ENCODE measurements around the gene MAGI2. TPM values are rescaled to one million over a fixed set of nuclear protein-coding genes. Genes with fewer than 3 reads are reported as not detected.

The MAGI2 gene
- total RNA-seq, 2 donors from 2014 or later, result 0.08 to 0.19 TPM

DNA sequence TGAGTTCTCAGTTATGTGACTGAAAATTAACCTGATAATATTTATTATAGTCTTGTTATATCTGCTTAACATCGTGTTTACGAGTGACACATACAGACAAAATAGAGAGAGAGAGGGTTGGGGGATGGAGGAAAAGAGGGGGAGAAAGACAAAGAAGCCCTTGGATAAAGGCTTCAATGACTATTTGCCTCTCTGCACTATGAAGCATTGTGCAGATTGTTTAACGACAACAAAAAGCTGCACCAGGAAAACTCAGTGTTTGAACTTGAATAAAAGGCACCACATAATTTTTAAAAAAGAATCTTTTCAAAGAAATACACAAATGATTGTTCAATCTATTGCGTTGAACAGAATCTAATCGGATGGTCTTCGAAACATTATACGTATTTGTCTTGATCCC, 27.8 kb downstream of the MAGI2 start:
- no peaks in the 10 kb centered on the region for H3K4me1 Mint-ChIP-seq (ENCODE audit: low read depth in 2 of 2)
- no peak overlapping the region for H3K4me3 Mint-ChIP-seq
- no peaks in the 10 kb centered on the region for H3K27me3 Mint-ChIP-seq
- peaks cover 10% of the 10 kb centered on the region for H3K9me3 Mint-ChIP-seq
- no peaks in the 10 kb centered on the region for H3K36me3 Mint-ChIP-seq
- ATAC-seq, result no peak
- no peak overlapping the region for H3K27ac Mint-ChIP-seq
- DNase-seq (ENCODE audit: low spot score), result no peak

DNA sequence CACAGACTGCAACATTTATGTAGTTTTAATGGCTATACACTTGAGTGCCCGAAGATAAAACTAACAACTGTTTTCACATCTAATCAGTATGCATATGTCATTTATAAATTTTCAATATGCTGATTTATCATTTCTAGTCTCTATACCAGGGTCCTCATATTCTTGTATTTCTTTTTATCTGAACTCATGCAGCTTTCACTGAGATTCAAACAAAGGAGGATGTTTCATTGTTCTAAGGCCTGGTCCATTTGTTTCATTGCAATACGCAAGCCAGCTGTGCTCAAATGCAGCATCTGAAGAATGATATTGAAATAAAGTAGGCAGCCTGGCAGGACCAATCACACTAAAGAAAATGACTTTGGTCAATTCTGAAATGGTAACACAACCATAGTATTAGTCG, 31.7 kb downstream of the MAGI2 start:
- ATAC-seq (no peak), DNase-seq (ENCODE audit: low spot score) (no peak)
- no peaks in the 10 kb centered on the region for H3K36me3 Mint-ChIP-seq
- H3K4me3 Mint-ChIP-seq, result no peak overlapping the region
- H3K4me1 Mint-ChIP-seq (ENCODE audit: low read depth in 2 of 2), result no peaks in the 10 kb centered on the region
- H3K9me3 Mint-ChIP-seq, result peaks cover 9% of the 10 kb centered on the region
- no peak overlapping the region for H3K27ac Mint-ChIP-seq
- H3K27me3 Mint-ChIP-seq, result no peaks in the 10 kb centered on the region

DNA sequence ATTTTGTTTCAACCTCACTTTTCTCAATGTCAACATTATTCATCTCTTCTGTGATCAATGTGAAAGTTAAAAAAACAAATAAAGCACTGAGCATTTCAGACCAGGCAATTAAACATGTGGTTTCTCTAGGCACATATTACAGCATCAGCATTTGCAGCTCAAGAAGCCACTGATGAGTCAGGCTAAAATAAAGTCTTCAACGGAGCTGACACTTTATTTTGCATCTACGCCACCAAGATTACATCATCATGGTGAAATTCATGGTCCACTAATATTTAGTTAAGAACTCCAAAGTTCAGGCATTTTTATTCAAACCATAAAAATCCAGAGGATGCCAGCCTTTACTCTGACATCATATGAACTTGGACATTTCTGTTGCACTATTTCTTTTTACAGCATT, 33.0 kb downstream of the MAGI2 start:
- H3K9me3 Mint-ChIP-seq, result peaks cover 11% of the 10 kb centered on the region
- no peaks in the 10 kb centered on the region for H3K4me1 Mint-ChIP-seq (ENCODE audit: low read depth in 2 of 2)
- no peak for DNase-seq (ENCODE audit: low spot score)
- no peak for ATAC-seq
- H3K27ac Mint-ChIP-seq, result no peak overlapping the region
- no peaks in the 10 kb centered on the region for H3K36me3 Mint-ChIP-seq
- no peaks in the 10 kb centered on the region for H3K27me3 Mint-ChIP-seq
- no peak overlapping the region for H3K4me3 Mint-ChIP-seq

DNA sequence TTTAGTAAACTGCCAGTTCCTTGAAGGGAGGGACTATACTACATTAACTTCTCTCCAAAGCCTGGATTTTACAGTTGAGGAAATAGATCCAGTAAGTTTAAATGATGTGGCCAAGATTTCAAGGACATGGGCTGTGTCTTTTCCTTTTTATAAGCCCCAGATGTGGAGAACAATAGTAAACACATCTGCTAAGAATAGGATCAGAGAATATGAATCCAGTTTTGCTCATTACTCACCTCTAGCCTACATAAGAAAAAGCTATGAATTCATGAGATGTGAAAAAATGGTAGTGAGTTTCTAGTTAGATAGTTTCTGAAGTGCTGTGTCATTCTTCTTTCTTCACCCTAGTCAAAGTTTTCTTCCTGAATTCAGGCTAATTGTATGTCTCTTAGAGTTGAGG, 38.6 kb downstream of the MAGI2 start:
- Mint-ChIP-seq H3K9me3 (peaks cover 17% of the 10 kb centered on the region), H3K4me1 (ENCODE audit: low read depth in 2 of 2) (no peaks in the 10 kb centered on the region), H3K27me3 (no peaks in the 10 kb centered on the region), H3K27ac (no peak overlapping the region), H3K4me3 (no peak overlapping the region), H3K36me3 (no peaks in the 10 kb centered on the region)
- no peak for ATAC-seq
- DNase-seq (ENCODE audit: low spot score), result no peak

DNA sequence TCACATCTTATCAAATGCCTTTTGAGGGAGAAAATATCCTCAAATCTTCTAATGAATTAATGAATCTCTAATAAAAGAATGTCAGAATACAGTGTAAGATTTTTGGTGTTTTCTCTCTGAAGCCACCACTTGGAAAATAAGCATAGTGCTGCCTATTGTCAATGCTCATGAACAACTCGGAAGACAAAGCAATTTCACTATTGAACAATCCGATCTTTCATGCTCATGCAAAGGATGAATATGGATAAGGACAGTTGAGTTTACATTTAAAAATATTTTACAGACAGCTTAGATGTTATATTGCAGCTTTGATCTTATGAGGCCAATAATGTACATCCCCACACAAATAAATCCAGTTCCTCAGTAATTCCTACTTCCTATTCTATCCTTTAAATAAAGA, 40.6 kb downstream of the MAGI2 start:
- Mint-ChIP-seq H3K4me3 (no peak overlapping the region), H3K36me3 (no peaks in the 10 kb centered on the region), H3K27ac (no peak overlapping the region), H3K4me1 (ENCODE audit: low read depth in 2 of 2) (no peaks in the 10 kb centered on the region), H3K27me3 (no peaks in the 10 kb centered on the region), H3K9me3 (peaks cover 16% of the 10 kb centered on the region)
- DNase-seq (ENCODE audit: low spot score) (no peak), ATAC-seq (no peak)

DNA sequence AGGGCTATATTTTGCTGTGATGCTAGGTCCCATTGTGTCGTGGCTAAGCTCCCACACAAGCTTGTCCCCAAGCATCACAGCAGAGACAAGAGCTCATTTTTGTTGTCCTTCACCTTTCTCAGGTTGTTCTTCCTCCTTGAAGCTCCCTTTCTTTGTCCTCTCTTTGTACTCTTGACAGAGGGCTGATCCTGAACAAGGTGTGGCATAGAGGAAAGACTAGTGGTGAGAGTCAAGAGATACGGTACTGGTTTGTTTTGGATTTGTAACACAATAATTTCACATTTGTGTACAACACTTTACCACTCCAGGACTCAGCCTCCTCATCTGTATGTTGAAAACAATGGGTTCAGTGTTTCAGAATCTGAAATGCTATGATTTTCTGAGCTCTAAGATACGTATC, 41.0 kb downstream of the MAGI2 start:
- ATAC-seq (no peak), DNase-seq (ENCODE audit: low spot score) (no peak)
- H3K27me3 Mint-ChIP-seq, result no peaks in the 10 kb centered on the region
- no peak overlapping the region for H3K4me3 Mint-ChIP-seq
- no peaks in the 10 kb centered on the region for H3K36me3 Mint-ChIP-seq
- H3K9me3 Mint-ChIP-seq, result peaks cover 16% of the 10 kb centered on the region
- no peak overlapping the region for H3K27ac Mint-ChIP-seq
- no peaks in the 10 kb centered on the region for H3K4me1 Mint-ChIP-seq (ENCODE audit: low read depth in 2 of 2)

DNA sequence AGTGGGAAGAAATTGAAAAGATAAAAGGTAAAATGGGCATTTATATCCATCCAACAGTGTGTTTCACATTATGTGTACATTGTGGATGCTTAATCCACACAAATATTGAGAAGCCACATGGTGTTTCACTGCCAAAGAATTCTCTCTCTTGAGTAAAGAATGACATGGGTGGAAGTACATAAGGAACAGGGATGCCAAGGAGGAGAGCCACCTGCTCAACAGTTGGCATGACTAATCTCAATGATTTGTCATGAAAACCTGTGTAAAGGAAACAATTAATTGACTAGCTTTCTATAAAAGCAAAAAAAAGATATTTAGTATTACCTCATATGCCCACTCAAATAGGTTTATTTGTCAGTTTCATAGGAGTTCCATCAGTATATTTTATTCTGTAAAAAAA, 43.1 kb downstream of the MAGI2 start:
- Mint-ChIP-seq H3K27me3 (no peaks in the 10 kb centered on the region), H3K36me3 (no peaks in the 10 kb centered on the region), H3K9me3 (peaks cover 11% of the 10 kb centered on the region), H3K4me1 (ENCODE audit: low read depth in 2 of 2) (no peaks in the 10 kb centered on the region), H3K4me3 (no peak overlapping the region), H3K27ac (no peak overlapping the region)
- DNase-seq (ENCODE audit: low spot score), result no peak
- no peak for ATAC-seq

DNA sequence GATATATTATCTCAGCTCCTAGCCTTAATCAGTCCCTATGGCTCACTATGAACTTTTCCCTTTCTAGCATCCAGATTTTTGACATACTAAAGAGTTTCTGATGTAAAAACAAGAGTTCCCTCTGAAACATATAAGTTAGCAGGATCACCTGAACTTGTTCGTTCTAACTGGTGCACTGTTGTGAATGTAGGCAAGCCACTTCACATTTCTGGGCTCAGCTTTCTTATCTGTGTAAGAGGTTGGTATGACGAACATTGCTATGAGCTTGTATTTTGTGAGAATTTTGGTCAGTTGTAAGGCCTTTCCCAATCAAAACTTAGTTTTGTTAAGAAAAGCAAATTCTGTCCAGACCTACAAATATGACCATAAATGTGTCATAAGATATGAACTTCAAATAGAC, 46.1 kb downstream of the MAGI2 start:
- Mint-ChIP-seq H3K4me3 (no peak overlapping the region), H3K27ac (no peak overlapping the region), H3K9me3 (peaks cover 7% of the 10 kb centered on the region), H3K4me1 (ENCODE audit: low read depth in 2 of 2) (no peaks in the 10 kb centered on the region), H3K36me3 (no peaks in the 10 kb centered on the region), H3K27me3 (no peaks in the 10 kb centered on the region)
- no peak for ATAC-seq
- DNase-seq (ENCODE audit: low spot score), result no peak

DNA sequence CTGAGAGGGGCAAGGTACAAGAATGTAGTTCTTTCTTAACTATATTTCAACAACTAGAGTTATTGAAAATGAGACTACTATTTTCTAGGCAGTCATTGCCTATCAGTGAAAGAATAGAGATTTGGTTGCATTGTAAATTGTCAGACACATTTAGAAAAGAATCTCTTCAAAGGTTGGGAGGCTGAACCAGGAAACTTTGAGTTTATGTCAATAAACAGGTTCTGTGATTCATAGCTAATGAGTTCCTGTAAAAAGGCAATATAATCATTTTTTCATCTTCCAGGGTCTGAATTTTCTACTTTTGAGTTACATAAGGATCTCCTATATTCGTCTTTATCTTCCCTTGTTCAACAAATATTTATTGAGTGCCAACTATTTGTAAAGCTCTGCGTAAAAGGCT, 47.1 kb downstream of the MAGI2 start:
- H3K4me1 Mint-ChIP-seq (ENCODE audit: low read depth in 2 of 2), result no peaks in the 10 kb centered on the region
- H3K36me3 Mint-ChIP-seq, result no peaks in the 10 kb centered on the region
- peaks cover 7% of the 10 kb centered on the region for H3K9me3 Mint-ChIP-seq
- H3K27ac Mint-ChIP-seq, result no peak overlapping the region
- DNase-seq (ENCODE audit: low spot score) (no peak), ATAC-seq (no peak)
- H3K27me3 Mint-ChIP-seq, result no peaks in the 10 kb centered on the region
- H3K4me3 Mint-ChIP-seq, result no peak overlapping the region

DNA sequence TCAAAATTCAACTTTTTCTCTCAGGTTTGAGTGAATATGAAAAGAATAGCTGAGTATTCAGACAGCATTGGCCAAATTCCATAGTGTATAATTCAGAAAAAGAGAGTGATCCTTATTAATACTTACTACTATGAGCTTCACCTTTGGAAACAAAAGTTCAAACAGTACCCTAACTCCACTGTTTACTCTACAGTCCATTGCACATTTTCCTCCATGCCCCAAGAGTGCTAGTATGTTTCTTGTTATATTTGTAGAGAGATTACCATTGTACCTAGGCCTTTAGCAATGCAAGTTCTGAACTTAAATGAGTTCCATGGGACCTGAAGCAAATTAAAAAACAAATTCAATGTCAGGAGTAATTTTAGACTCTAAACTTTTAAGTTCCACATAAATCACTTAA, 48.1 kb downstream of the MAGI2 start:
- ATAC-seq (no peak), DNase-seq (ENCODE audit: low spot score) (no peak)
- Mint-ChIP-seq H3K4me3 (no peak overlapping the region), H3K27ac (no peak overlapping the region), H3K36me3 (no peaks in the 10 kb centered on the region), H3K27me3 (no peaks in the 10 kb centered on the region), H3K4me1 (ENCODE audit: low read depth in 2 of 2) (no peaks in the 10 kb centered on the region), H3K9me3 (peaks cover 5% of the 10 kb centered on the region)

DNA sequence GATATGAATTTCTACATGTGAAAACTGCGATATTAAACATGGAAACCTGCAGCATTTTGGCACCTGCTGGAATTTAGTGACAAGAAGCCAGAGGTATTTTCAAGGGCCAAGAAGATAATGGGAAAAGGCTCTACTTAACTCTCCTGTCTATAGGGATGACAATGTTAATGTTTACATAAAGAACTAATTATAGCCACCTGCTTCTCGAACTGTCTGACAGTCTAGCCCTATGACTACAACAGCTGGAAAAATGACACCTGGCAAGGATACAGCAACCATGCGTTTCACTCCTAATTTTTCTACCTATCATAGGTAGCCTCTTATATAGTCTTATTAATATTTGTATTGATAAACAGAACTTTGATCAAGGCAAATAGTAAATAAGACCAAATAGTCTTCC, 49.6 kb downstream of the MAGI2 start:
- DNase-seq (ENCODE audit: low spot score), result no peak
- ATAC-seq, result no peak
- Mint-ChIP-seq H3K4me3 (no peak overlapping the region), H3K36me3 (no peaks in the 10 kb centered on the region), H3K27me3 (no peaks in the 10 kb centered on the region), H3K4me1 (ENCODE audit: low read depth in 2 of 2) (no peaks in the 10 kb centered on the region), H3K9me3 (peaks cover 5% of the 10 kb centered on the region), H3K27ac (no peak overlapping the region)

DNA sequence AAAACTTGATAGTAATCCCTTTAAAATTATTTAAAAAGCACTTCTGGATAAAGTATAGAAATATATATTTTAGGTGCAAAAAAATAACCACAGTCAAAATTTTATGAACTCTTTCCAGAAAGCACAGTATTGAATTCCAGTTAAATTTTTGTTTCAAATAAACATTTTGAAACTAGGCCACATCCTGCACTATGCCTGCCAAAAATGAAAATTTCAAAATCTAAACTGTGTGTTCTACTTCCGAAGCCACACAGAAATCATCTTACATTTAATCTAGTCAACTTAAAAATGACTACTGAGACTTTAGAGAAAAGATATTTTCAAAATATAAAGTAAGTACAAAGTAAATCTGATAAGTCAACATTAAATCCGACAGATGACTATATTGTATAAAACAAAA, 50.0 kb downstream of the MAGI2 start:
- no peak for DNase-seq (ENCODE audit: low spot score)
- no peaks in the 10 kb centered on the region for H3K4me1 Mint-ChIP-seq (ENCODE audit: low read depth in 2 of 2)
- no peaks in the 10 kb centered on the region for H3K36me3 Mint-ChIP-seq
- ATAC-seq, result no peak
- peaks cover 5% of the 10 kb centered on the region for H3K9me3 Mint-ChIP-seq
- no peak overlapping the region for H3K27ac Mint-ChIP-seq
- no peaks in the 10 kb centered on the region for H3K27me3 Mint-ChIP-seq
- no peak overlapping the region for H3K4me3 Mint-ChIP-seq

DNA sequence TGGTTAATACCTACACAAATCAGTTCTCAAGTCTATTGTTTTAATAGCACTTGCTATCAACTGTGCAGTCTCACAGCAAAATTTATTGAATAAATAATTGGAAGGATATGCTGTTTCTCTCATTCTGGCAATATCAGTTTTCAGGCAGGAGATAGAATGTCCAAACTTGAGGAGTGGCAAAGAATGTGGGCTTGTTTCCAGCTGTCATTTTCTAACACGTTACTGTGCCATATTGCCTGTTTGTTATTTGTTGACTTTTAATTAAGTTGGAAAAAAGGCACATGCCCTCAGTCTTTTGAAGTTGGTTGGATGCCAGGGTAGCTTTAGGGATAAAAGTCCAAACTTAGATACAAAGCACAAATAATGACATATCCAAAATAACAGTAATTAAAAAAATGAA, 52.2 kb downstream of the MAGI2 start:
- DNase-seq (ENCODE audit: low spot score) (no peak), ATAC-seq (no peak)
- Mint-ChIP-seq H3K27ac (no peak overlapping the region), H3K27me3 (no peaks in the 10 kb centered on the region), H3K4me1 (ENCODE audit: low read depth in 2 of 2) (no peaks in the 10 kb centered on the region), H3K36me3 (no peaks in the 10 kb centered on the region), H3K4me3 (no peak overlapping the region), H3K9me3 (peaks cover 5% of the 10 kb centered on the region)

DNA sequence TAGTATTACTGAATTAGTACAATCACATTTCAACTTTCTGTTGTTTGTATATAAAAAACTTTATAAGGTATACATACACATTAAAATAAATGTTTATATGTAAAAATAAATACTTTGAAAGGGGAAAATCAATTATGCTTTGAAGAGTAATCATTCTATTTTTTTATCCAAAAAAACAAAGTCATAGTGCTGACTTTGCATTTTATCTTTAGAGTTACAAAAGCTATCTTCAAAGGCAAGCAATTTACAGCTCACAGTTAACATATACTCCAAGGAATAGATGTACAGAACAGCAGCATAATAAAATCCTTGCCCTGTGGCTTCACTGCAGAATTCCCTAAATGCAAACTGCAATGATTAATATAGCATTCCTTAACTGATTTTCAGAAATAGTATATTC, 53.2 kb downstream of the MAGI2 start:
- DNase-seq (ENCODE audit: low spot score) (no peak), ATAC-seq (no peak)
- no peaks in the 10 kb centered on the region for H3K4me1 Mint-ChIP-seq (ENCODE audit: low read depth in 2 of 2)
- no peaks in the 10 kb centered on the region for H3K36me3 Mint-ChIP-seq
- H3K4me3 Mint-ChIP-seq, result no peak overlapping the region
- H3K27ac Mint-ChIP-seq, result no peak overlapping the region
- H3K27me3 Mint-ChIP-seq, result no peaks in the 10 kb centered on the region
- H3K9me3 Mint-ChIP-seq, result peaks cover 5% of the 10 kb centered on the region

DNA sequence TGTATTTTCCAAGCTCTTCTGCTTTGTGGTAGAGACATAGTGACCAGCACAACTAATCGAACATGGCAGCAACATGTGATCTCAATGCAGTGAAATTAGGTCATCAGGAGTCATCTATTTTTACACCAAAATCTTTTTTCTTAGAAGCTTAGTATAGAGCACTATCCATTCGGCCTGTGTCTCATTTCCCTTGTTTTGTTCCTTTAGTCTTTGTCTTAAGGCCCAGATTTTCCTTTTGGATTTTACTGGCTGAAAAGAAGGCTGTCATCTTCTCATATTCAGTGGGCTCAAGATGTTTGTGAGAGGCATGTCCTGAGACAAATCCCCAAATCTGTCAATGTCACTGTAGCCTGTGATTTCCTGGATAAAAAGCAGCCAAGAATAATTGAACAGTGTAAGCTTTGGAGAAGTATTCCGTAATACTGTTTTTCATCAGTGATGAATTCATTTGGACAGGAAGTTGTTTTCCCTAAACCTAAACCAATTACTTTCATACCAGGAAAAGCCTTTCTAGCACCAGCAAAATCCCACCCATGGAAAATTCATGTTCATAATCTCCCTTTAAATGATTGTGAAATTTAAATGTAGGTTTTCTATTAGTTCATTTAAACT, 55.2 kb downstream of the MAGI2 start:
- Mint-ChIP-seq H3K4me1 (ENCODE audit: low read depth in 2 of 2) (no peaks in the 10 kb centered on the region), H3K27me3 (no peaks in the 10 kb centered on the region), H3K27ac (no peak overlapping the region), H3K9me3 (no peaks in the 10 kb centered on the region), H3K4me3 (no peak overlapping the region), H3K36me3 (no peaks in the 10 kb centered on the region)
- ATAC-seq (no peak), DNase-seq (ENCODE audit: low spot score) (no peak)
